Fibroblast of lung (primary cell): ENCODE measurements around the gene GUCA2B.

Source experiments
- CTCF ChIP-seq, 2 donors: IDR thresholded peaks in 1 of 2; conservative IDR thresholded peaks in 1 of 2; 1 replicate in 1 of 2; 2 replicates in 1 of 2; pipeline ENCODE4 v1.5.1; 2011 to 2012; ENCODE audit warnings: low read length in 2 of 2, control low read depth in 1 of 2, inconsistent platforms in 1 of 2, low read depth in 1 of 2, mild to moderate bottlenecking in 1 of 2
- EZH2 ChIP-seq: IDR thresholded peaks from 2 replicates; pipeline ENCODE4 v1.5.1; 2012; ENCODE audit warnings: low read length, control low read depth, mild to moderate bottlenecking; ENCODE audit errors: missing control alignments

- TF ChIP-seq CTCF (conservative IDR thresholded peaks at IDR 0.05 in 1 of 2, IDR thresholded peaks at IDR 0.05 in 1 of 2; ENCODE audit: low read depth in 1 of 2, low read length in 2 of 2) (no peak), EZH2 (no peak)
Measured at GRCh38 chr1:42183210-42183956, 30.2 kb downstream of the GUCA2B start.
